Lower leg skin (tissue), 3 donors: ENCODE data around the gene TBPL2.

Experiments
- POLR2A ChIP-seq, 2 donors: fragments of 450-650 bp; IDR thresholded peaks; one replicate each; pipeline ENCODE4 v1.6.1; 2016 to 2017; ENCODE audit warnings: antibody characterized with exemption in 2 of 2, mild to moderate bottlenecking in 1 of 2, moderate library complexity in 1 of 2
- TF ChIP-seq, protein P1 (sequence below), 3 donors: fragments of 450-650 bp; IDR thresholded peaks; one replicate each; pipeline ENCODE4 v1.5.1; 2016; ENCODE audit warnings: antibody characterized with exemption in 3 of 3, mild to moderate bottlenecking in 3 of 3, moderate library complexity in 2 of 3

DNA sequence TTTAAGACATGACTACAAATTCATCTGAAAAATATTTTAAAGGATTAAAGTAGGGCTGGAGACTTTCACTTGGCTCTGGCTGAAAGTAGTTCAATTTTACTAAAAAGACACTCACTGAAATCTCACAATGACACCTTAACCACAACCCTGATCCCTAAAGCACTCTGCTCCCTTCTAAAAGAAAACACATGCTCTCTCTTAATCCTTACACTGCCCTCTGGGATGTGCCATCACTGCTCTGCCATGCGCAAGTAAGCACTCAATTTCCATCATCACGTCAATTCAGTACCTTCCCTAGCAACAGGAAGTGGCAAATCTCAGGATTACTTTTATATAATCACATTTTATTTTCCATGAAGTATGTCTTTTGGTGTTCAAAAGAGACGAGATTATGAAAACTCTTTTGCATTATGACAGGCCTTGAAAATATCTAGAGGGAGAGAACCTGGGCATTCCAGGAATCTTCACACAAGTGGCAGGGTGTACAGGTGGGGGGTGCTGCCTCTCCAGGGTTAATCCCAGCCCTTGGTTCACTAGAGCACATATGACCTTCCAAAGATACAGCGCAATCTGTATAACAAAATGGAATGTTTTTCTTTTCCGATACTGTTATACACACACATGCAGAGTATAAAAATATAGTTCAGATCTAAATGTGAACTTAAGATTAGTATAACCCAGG lies 36.1 kb downstream of the TBPL2 start:
- TF ChIP-seq, protein P1, sequence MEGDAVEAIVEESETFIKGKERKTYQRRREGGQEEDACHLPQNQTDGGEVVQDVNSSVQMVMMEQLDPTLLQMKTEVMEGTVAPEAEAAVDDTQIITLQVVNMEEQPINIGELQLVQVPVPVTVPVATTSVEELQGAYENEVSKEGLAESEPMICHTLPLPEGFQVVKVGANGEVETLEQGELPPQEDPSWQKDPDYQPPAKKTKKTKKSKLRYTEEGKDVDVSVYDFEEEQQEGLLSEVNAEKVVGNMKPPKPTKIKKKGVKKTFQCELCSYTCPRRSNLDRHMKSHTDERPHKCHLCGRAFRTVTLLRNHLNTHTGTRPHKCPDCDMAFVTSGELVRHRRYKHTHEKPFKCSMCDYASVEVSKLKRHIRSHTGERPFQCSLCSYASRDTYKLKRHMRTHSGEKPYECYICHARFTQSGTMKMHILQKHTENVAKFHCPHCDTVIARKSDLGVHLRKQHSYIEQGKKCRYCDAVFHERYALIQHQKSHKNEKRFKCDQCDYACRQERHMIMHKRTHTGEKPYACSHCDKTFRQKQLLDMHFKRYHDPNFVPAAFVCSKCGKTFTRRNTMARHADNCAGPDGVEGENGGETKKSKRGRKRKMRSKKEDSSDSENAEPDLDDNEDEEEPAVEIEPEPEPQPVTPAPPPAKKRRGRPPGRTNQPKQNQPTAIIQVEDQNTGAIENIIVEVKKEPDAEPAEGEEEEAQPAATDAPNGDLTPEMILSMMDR (IDR thresholded peaks at IDR 0.05): no peak
- no peak for TF ChIP-seq POLR2A (IDR thresholded peaks at IDR 0.05)
